Nephron (organoid): ENCODE data around the gene MLXIPL.
A peak's percentile ranks its signal among the peaks of the same experiment; 100 is the strongest.
"Not testable (repeated sequence)": the region's sequence is repeated elsewhere in the genome, so short reads cannot be mapped to it uniquely, and the experiment has no call there.

Experiments used
- H3K27ac Mint-ChIP-seq, 3 experiments: 2 replicates each; pipeline ENCODE4 v1.8.0; 2020; ENCODE audit warnings: mixed read lengths in 3 of 3, mild to moderate bottlenecking in 2 of 3, moderate library complexity in 1 of 3
- H3K27me3 Mint-ChIP-seq: 2 replicates; pipeline ENCODE4 v1.8.0; 2021; ENCODE audit warnings: low read depth, mild to moderate bottlenecking, moderate library complexity, mixed read lengths
- H3K36me3 Mint-ChIP-seq: 2 replicates; pipeline ENCODE4 v1.8.0; 2020; ENCODE audit warnings: low read depth, mixed read lengths
- H3K4me1 Mint-ChIP-seq: 2 replicates; pipeline ENCODE4 v1.8.0; 2020; ENCODE audit warnings: mixed read lengths
- H3K4me3 Mint-ChIP-seq, 3 experiments: 2 replicates each; pipeline ENCODE4 v1.8.0; 2020; ENCODE audit warnings: mild to moderate bottlenecking in 3 of 3, mixed read lengths in 3 of 3, moderate library complexity in 2 of 3
- H3K9me3 Mint-ChIP-seq: 2 replicates; pipeline ENCODE4 v1.8.0; 2020; ENCODE audit warnings: mixed read lengths
- TF ChIP-seq, protein P1 (sequence below), 3 experiments: fragments of 200-600 bp; sonication (generic); IDR thresholded peaks; one replicate each; pipeline ENCODE4 v1.5.0; 2021; ENCODE audit warnings: antibody characterized with exemption in 3 of 3; ENCODE audit not compliant: unreplicated experiment in 3 of 3

The MLXIPL gene

GRCh38 chr7:73668886-73669230 is 44.5 kb upstream of the MLXIPL start:
- Mint-ChIP-seq H3K4me1 (peaks cover 11% of the 10 kb centered on the region), H3K9me3 (no peaks in the 10 kb centered on the region), H3K27ac (peak overlapping the region; percentile 91 to 97 (median 96)), H3K36me3 (peaks cover 7% of the 10 kb centered on the region), H3K4me3 (peak overlapping the region; percentile 94 to 95 (median 94)), H3K27me3 (peaks cover 7% of the 10 kb centered on the region)
- TF ChIP-seq, protein P1, sequence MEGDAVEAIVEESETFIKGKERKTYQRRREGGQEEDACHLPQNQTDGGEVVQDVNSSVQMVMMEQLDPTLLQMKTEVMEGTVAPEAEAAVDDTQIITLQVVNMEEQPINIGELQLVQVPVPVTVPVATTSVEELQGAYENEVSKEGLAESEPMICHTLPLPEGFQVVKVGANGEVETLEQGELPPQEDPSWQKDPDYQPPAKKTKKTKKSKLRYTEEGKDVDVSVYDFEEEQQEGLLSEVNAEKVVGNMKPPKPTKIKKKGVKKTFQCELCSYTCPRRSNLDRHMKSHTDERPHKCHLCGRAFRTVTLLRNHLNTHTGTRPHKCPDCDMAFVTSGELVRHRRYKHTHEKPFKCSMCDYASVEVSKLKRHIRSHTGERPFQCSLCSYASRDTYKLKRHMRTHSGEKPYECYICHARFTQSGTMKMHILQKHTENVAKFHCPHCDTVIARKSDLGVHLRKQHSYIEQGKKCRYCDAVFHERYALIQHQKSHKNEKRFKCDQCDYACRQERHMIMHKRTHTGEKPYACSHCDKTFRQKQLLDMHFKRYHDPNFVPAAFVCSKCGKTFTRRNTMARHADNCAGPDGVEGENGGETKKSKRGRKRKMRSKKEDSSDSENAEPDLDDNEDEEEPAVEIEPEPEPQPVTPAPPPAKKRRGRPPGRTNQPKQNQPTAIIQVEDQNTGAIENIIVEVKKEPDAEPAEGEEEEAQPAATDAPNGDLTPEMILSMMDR (IDR thresholded peaks at IDR 0.05; ENCODE audit: unreplicated experiment in 3 of 3): no peak

GRCh38 chr7:73668103-73668885 is 44.0 kb upstream of the MLXIPL start:
- Mint-ChIP-seq H3K36me3 (peaks cover 7% of the 10 kb centered on the region), H3K27me3 (peaks cover 13% of the 10 kb centered on the region), H3K4me1 (peaks cover 11% of the 10 kb centered on the region), H3K27ac (peak overlapping the region; percentile 91 to 97 (median 96)), H3K4me3 (peak overlapping the region; percentile 94 to 95 (median 94)), H3K9me3 (peaks cover 2% of the 10 kb centered on the region)
- TF ChIP-seq, protein P1 (IDR thresholded peaks at IDR 0.05; ENCODE audit: unreplicated experiment in 3 of 3): no peak

DNA sequence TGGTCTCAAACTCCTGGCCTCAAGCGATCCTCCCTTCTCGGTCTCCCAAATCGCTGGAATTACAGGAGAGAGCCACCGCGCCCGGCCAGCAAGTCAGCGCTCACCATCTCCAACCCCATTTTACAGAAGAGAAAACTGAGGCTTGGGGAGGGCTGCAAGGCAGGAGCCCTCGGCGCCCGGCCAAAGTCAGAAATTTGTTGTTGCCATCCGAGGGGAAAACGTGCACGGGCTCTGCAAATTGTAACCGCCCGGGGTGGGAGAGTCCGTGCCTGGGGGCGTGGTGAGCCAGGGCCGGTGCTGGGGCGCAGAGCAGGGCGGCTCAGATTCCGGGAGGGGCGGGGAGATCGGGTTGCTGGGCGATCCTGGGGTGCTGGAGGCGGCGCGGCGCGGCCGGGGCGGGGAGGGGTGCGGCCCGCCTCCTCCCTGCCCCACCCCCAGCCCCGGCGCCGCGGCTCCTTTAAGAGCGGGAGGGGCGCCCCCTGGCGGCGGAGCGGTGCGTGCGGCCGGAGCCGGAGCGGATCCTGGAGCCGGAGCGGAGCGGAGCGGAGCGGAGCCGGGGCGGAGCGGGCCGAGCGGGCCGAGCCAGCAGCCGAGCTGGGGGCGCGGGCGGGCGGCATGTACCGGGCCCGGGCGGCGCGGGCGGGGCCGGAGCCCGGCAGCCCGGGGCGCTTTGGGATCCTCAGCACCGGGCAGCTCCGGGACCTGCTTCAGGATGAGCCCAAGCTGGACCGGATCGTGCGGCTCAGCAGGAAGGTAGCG is 43.2 kb upstream of the MLXIPL start, which contains the start of gene VPS37D:
VPS37D (plus strand) TSS at position 488 of the 759 bp plus-strand sequence; CDS start at position 616, 128 bp downstream.
- peak within 1 kb of the TSS; percentile 94 to 95 (median 94) for H3K4me3 Mint-ChIP-seq
- TF ChIP-seq, protein P1 (IDR thresholded peaks at IDR 0.05; ENCODE audit: unreplicated experiment in 3 of 3): peak; percentile 72 to 83 (median 78)
- peaks cover 11% of the 10 kb centered on the region for H3K4me1 Mint-ChIP-seq
- H3K27me3 Mint-ChIP-seq: peaks cover 16% of the 10 kb centered on the region
- H3K36me3 Mint-ChIP-seq: peaks cover 7% of the 10 kb centered on the region
- H3K27ac Mint-ChIP-seq: peak within 1 kb of the TSS; percentile 91 to 97 (median 96)
- peaks cover 8% of the 10 kb centered on the region for H3K9me3 Mint-ChIP-seq

- TF ChIP-seq, protein P1 (IDR thresholded peaks at IDR 0.05; ENCODE audit: unreplicated experiment in 3 of 3): no peak
- peaks cover 10% of the 10 kb centered on the region for H3K9me3 Mint-ChIP-seq
- peak overlapping the region in 1 of 3 experiments; percentile 10 for H3K4me3 Mint-ChIP-seq
- H3K27me3 Mint-ChIP-seq: peaks cover 21% of the 10 kb centered on the region
- no peaks in the 10 kb centered on the region for H3K4me1 Mint-ChIP-seq
- H3K36me3 Mint-ChIP-seq: no peaks in the 10 kb centered on the region
- H3K27ac Mint-ChIP-seq: no peak overlapping the region
Measured at GRCh38 chr7:73663033-73663432, 38.7 kb upstream of the MLXIPL start.

DNA sequence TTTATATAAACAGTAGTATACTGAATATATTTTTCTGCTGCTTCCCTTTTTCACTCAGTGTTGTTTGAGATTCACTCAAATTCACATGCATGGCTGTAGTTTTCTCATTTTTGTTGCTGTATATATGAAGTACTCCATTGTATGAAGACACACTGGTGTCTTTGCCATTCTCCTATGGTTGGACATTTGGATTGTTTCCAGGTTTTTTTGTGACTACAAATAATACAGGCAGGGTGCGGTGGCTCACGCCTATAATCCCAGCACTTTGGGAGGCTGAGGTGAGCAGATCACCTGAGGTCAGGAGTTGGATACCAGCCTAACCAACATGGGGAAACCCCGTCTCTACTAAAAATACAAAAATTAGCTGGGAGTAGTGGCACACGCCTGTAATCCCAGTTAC is 36.3 kb upstream of the MLXIPL start:
- H3K9me3 Mint-ChIP-seq: peaks cover 11% of the 10 kb centered on the region
- not testable (repeated sequence) for H3K36me3 Mint-ChIP-seq, H3K4me3 Mint-ChIP-seq, H3K4me1 Mint-ChIP-seq, H3K27ac Mint-ChIP-seq
- peaks cover 21% of the 10 kb centered on the region for H3K27me3 Mint-ChIP-seq

DNA sequence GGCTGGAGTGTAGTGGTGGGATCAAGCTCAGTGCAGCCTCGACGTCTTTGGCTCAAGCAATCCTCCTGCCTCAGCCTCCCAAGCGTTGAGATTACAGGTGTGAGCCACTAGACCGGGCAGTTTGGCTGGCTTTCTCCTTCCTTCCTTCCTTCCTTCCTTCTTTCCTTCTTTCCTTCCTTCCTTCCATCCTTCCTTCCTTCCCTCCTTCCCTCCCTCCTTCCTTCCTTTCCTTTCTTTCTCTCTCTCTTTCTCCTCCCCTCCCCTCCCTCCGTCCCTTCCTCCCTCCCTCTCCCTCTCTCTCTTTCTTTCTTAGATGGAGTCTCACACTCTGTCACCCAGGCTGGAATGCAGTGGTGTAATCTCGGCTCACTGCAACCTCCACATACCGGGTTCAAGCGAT is 35.7 kb upstream of the MLXIPL start:
- Mint-ChIP-seq H3K27ac (no peak overlapping the region), H3K36me3 (no peaks in the 10 kb centered on the region), H3K9me3 (peaks cover 15% of the 10 kb centered on the region), H3K4me3 (no peak overlapping the region), H3K27me3 (peaks cover 26% of the 10 kb centered on the region), H3K4me1 (no peaks in the 10 kb centered on the region)
- TF ChIP-seq, protein P1 (IDR thresholded peaks at IDR 0.05; ENCODE audit: unreplicated experiment in 3 of 3): no peak

DNA sequence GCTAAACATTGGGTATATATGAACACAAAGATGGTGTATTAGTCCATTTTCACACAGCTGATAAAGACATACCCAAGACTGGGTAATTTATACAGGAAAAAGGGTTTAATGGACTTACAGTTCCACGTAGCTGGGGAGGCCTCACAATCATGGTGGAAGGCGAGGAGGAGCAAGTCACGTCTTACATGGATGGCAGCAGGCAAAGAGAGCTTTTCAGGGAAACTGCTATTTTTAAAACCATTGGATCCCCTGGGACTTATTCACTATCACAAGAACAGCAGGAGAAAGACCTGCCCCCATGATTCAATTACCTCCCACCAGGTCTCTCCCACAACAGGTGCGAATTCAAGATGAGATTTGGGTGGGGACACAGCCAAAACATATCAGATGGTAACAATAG is 31.0 kb upstream of the MLXIPL start:
- not testable (repeated sequence) for H3K27ac Mint-ChIP-seq, H3K9me3 Mint-ChIP-seq, H3K36me3 Mint-ChIP-seq, H3K4me1 Mint-ChIP-seq, H3K4me3 Mint-ChIP-seq
- H3K27me3 Mint-ChIP-seq: peaks cover 32% of the 10 kb centered on the region
